SH-SY5Y (cell line): Measurements from ENCODE around the gene CUL4B.

Experiments used
- GATA2 ChIP-seq: IDR thresholded peaks from 2 replicates; pipeline ENCODE4 v1.6.1; 2011; ENCODE audit warnings: mild to moderate bottlenecking, low read depth, low read length
- GATA3 ChIP-seq: IDR thresholded peaks from 2 replicates; pipeline ENCODE4 v1.6.1; 2011; ENCODE audit warnings: low read depth, mild to moderate bottlenecking, low read length, moderate library complexity

The CUL4B gene

DNA sequence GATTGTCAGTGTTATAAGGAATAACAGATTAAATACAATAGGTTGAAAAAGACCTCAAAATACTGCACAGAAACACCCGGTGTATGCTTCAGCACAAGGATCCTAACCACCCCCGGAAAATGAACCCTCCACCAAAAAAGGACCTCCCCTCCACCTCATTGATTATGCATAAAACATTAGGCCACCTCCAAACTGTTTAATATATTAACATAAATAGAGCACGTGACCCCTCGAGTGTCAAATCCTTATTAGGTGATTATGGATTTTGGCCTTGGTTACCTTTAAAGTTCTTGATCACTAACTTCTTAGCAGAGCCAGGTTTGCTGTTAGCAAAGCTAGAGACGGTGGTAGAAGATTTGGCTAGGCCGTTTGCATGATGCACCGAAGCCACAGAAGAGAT is 958 bp downstream of the CUL4B start:
- no peak for TF ChIP-seq GATA3
- TF ChIP-seq GATA2 = no peak

DNA sequence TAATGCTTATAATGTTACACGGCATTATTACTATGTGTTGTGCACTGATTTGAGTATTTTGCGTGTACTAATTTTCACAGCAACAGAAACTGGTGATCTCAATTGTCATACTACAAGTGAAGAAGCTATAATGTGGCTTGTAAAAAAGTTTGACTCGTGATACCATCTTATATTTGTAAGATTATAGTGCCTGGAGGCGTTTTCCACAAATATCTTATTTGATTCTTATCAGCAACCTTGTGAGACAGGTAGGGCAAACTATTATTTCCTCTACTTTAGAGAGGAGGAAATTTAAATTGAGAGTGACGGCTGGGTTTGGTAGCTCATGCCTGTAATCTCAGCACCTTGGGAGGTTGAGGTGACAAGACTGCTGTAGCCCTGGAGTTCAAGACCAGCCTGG is 4.5 kb downstream of the CUL4B start:
- TF ChIP-seq GATA2 = no peak
- no peak for TF ChIP-seq GATA3

DNA sequence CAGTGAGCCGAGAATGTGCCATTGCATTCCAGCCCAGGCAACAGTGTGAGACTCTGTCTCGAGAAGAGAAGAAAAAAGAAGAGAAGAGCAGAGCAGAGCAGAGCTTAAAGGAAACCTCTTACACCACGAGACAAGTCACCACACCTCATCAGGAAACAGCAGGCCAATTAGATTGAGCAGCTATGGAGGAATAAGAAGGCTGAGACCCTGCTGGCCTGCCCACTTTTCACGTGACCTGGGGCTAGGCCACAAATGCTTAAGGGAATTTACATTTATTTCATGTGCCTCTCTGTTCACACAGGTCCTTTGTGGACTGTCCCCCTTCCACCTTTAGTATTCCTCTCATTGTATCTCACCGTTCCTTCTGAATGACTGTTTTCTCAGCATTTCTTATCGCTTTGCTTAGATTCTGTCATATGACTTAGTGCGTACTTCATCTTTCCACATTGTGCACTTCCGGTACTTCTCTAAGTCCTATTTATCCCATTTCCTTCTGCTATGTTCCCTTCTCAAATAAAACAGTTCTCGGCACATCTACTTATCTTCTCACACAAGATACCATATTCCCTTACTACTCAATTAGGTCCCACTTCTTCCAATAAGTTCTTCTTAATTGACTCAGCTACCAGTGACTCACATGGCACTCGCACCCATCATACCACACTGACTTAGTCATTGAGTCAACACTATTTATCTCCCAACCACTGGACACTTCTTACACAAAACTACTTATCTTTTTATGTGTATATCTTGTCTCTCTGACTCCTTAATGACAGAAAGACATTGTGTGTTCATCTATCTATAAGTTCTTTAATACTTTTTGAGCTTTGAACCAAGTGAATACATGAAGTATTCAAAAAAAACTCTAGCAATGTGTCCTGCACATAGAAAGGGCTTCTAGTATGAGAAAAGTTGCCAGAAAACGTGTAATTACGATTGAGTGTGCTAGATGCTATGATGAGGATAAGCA is 11.0 kb downstream of the CUL4B start:
- TF ChIP-seq GATA2 = no peak
- TF ChIP-seq GATA3 = no peak

DNA sequence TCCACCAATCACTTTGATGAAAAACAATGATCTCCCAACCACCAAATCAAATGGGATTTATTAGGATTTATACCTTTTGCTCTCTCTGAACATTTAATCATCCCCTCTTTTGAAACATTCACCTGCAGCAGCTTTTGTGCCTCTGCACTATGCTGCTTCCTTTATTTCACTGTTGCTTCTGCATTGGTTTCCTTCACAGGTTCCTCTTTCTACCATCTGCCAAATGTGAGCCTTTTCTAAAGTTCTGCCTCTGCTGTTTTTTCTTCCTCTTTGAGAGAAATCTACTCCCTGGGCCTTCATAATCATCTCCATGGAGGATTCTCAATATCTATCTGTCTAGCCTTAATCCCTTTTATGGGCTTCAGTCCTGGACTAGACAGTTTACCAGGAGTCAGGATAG is 24.7 kb downstream of the CUL4B start:
- TF ChIP-seq GATA3 (no peak), GATA2 (no peak)

DNA sequence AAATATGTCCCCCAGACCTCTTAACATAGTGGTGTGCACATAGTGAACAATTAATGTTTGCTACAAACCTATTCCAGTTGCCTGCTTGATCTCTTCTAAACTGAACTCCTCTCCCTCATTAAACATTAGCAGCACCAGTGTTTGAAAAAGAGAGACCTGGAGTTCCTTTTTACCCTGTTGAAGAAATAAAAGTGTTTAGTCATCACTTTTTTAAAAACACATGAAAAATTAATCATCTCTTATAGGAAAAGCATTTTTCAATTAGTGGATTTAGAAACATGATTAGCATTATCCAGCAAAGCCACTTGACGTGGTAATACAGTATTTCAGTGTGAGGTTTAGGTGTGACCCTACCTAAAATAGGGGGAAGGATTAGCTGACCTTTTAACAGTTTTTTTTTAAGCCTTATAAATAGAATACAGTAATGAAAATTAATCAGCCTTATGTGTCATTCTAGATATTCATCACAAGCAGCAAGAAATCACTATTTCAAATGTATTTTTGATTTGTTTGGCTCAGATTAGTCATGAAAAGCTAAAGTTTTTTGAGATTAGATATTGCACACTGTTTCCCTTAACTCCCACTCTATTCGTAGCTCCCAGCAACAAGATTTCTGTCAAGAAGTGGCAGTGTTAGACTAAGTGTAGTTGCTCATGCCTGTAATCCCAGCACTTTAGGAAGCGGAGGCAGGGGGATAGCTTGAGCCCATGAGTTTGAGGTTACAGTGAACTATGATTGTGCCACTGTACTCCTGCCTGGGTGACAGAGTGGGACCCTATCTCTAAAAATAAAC is 26.2 kb downstream of the CUL4B start:
- TF ChIP-seq GATA2 = no peak
- no peak for TF ChIP-seq GATA3

DNA sequence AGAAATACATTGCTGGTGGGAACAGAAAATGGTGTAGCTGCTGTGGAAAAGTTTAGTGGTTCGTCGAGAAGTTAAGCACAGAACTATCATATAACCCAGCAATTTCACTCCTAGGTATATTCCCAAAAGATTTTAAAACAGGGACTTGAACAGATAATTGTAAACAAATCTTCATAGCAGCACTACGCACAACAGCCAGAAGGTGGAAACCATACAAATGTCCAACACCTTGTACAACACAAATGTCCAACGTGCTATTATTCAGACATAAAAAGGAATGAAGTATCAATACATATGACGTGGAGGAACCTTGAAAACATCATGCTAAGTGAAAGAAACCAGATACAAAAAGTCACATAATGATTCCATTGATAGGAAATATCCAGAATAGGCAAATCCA is 37.9 kb downstream of the CUL4B start:
- TF ChIP-seq GATA2 (no peak), GATA3 (no peak)

DNA sequence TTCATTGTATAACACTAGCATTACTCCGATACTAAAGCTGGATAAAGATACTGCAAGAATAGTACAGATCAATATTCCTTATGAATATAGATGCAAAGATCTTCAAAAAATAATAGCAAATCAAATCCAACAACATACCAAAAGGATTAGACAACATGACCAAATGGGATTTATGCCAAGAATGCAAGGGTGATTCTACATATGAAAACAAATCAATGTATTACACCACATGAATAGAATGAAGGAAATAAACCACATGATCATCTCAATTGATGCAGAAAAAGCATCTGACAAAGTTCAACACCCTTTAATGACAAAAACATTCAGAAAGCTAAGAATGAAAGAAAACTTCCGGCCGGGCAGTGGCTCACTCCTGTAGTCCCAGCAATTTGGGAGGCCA is 42.8 kb downstream of the CUL4B start:
- TF ChIP-seq GATA2 (no peak), GATA3 (no peak)

DNA sequence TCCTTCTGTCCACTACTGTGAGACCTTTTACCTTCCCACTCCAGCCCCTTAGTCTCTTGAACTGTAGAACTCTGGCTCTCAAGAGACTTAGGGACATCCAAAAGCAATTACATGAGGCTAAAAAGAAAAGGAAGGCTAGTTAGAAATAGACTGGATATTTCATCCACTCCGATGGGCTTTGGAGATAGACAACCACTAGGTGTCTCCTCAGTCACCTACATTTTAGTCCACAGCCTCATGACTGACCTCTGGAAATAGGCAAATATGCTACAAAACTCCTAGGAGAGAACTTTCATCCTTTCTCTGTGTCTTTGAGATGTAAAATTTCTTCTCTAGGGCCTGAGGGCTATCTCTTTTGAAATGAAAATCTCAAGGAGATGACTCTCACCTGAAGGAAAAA is 46.5 kb downstream of the CUL4B start:
- TF ChIP-seq GATA3 (no peak), GATA2 (no peak)

DNA sequence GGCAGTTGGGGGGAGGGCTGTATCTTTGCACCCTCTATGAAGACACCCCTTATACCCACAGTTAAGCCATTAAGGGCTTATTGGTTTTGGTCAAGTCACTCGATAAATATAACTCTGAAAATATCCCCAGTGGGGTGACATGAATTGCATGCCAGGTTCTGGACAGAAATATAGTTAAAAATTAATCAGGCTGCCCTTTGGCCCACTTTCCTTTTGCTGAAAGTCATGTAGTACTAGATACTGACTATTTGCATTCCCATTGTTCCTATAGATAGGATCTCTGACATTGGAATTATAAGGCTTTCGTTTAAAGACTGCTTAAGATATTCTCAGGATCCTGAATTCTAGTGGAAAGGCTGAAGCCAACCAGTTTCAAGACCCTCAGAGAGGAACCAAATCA is 48.1 kb downstream of the CUL4B start:
- no peak for TF ChIP-seq GATA2
- no peak for TF ChIP-seq GATA3

DNA sequence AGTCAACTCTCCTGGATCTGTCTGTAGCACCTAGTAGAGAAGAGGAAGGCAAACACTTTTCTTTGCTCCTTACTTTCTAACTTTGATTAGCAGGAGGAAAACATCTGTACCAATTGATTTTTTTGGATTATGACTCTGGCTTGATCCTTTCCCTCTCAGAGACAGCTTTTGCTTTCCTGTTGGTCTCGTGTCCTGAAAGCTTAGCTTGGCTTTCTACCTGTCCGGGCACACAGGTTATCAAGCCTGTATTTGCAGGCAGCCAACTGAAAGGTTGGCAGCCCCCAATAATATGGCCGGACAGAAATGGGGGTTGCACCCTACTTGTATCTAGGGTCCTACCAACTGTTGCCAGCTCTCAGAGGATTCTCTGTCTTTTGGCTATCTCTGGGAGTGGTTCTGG is 48.5 kb downstream of the CUL4B start:
- no peak for TF ChIP-seq GATA2
- no peak for TF ChIP-seq GATA3

DNA sequence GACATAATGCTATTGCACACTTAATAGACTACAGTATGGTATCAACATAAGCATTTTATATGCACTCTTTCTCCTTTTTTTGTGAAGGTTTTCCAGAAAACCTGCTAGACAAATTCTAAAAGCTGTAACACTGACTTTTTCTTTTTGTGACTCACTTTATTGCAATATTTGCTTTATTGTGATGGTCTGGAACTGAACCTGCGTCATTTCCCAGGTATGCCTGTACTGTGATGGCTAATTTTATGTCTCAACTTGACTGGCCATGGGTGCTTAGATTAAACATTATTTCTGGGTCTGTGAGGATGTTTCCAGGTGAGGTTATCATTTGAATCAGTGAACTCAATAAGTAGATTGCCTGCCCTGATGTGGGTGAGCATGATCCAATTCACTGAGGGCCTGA is 56.2 kb downstream of the CUL4B start:
- TF ChIP-seq GATA2 (no peak), GATA3 (no peak)

DNA sequence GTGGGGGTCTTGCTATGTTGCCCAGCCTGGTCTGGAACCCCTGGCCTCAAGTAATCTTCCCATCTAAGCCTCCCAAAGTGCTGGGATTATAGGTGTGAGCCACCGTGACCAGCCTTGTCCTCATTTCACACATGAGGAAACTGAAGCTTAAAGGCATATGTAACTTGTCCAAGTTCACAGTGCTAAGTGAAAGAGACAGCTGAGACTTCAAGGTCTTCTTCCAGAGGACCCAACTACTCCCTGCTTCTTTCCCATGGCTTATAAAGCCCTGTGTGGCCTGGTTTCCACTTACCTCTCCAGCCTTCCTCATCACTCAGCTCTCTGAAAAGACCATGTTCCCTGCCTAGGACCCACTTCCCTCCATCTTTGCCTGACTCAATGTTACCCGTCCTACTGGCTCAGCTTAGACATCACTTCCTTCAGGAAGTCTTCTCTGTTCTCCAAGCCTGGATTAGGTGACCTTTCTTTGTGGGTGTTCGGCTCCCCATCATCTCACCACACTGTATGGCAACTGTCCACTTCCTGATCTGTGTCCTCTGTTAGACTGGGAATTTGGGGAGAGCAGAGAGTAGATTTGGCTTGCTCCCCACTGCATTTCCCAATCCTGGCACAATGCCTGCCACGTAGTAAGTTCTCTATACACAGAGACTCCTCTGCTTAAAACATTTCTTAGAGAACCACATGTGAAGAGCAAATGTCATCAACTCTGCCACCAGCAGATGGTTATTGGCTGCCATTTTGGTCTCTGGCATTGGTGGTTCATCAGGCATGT is 61.3 kb downstream of the CUL4B start:
- no peak for TF ChIP-seq GATA3
- no peak for TF ChIP-seq GATA2

DNA sequence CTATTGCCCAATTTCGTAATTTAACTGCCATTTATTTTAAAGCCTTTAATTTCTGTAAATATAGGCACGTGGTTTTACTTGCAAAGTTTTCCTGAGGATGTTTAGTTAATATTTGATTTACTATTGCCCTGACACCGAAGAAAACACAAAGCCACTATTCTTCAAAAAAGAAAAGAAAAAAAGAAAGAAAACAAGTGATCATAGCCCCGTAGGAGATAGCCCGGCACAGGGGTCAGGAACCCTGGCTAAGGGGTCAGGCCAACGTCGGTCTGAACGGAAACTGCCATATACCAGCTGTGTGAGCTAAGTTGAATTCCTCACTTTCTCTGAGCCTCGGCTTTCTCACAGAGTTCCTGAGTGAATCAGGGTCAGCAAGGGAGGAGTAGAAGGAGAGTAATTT is 74.0 kb downstream of the CUL4B start:
- TF ChIP-seq GATA3 (no peak), GATA2 (no peak)
